Activated CD4-positive, alpha-beta T cell treated with anti-CD3 and anti-CD28 coated beads, Interleukin-2, amount 50 U/mL, for 48 hours (primary cell): ENCODE measurements around the gene PGLYRP2.
A peak's percentile ranks its signal among the peaks of the same experiment; 100 is the strongest.
"Not testable (repeated sequence)": the region's sequence is repeated elsewhere in the genome, so short reads cannot be mapped to it uniquely, and the experiment has no call there.

ENCODE experiments used
- DNase-seq, 2 experiments: peaks; one replicate each; pipeline ENCODE4 v3.0.0-alpha.2; 2020

PGLYRP2 gene, protein sequence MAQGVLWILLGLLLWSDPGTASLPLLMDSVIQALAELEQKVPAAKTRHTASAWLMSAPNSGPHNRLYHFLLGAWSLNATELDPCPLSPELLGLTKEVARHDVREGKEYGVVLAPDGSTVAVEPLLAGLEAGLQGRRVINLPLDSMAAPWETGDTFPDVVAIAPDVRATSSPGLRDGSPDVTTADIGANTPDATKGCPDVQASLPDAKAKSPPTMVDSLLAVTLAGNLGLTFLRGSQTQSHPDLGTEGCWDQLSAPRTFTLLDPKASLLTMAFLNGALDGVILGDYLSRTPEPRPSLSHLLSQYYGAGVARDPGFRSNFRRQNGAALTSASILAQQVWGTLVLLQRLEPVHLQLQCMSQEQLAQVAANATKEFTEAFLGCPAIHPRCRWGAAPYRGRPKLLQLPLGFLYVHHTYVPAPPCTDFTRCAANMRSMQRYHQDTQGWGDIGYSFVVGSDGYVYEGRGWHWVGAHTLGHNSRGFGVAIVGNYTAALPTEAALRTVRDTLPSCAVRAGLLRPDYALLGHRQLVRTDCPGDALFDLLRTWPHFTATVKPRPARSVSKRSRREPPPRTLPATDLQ

DNA sequence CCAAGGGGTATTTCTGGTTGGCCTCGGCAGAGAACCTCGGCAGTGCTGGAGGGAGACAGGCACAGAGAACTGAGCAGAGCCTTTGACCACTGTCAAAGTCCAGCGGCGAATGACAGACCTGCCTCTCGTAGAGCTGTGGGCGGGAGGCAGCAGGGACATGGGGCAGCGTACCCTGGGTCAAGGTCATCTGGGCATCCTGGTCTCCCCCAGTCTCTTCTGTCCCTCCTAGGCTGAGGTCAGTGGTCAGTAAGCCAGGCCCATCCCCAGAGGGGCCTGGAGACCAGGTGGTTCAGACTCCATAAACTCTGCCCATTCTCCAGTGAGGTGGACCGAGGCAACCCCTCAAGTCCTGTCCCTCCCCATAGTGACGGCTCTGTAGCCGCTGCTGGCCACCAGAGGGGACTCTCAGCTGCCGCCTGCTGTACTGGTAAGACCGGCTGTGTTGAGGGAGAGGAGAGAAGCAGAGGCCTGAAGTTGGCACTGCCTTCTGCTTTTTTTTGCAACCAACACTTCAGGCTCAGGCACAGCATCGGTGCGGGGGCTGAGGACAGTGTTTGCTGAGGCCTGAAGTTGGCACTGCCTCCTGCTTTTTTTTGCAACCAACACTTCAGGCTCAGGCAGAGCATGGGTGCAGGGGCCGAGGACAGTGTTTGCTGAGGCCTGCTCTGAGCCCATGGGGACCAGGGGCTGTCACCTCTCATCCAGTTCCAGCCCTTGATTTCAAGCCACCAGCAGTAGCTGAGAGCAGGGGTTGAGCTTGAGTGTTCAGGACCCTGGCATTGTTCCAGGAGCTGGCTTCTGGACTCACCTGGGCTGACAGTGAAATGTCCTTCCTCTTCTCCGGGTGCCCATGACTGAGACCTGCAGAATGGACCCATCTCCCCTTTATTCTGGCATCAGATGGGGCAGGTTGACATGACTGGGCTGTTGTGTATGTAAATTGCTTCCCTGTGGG, at the start of gene PGLYRP2:
TSS of gene PGLYRP2 (minus strand) at position 111 of the 955 bp plus-strand sequence. CDS start 130 bp downstream, outside the sequence.
- DNase-seq = no peak

DNA sequence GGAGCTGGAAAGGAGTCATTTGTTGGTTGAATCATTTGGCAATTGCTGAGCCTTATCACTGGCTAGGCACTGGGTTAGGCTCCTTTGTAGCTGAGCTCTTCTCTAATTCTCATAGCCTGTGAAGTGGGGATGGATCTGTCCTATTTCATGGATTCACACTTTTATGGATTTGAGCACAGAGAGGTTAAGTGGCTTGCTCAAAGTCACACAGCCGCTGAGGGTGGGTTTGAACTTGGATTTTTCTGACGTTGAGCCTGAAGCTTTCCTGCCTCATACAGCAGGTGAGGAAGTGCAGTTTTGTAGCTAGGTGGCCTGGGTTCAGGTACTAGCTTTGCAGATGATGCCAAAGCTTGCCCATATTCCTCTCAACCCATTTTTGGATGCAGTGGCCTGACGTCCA, 48.4 kb upstream of the PGLYRP2 start:
- no peak for DNase-seq

DNA sequence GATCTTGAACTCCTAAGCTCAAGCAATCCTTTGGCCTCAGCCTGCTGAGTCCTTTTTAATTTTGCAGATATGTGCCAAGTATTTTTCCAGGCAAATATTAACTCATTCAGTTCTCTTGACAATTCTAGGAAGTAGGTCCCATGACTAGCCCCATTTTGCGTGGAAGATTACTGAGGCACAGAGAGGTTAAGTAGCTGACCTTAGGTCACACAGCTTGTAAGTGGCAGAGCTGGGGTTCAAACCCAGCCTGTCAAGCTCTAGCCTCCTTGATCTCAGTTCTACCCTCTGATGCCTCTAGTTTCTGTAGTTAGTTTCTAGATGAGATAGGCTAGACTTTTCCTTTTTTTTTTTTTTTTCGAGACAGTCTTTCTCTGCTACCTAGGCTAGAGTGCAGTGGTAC, 47.1 kb upstream of the PGLYRP2 start:
- DNase-seq = no peak

DNA sequence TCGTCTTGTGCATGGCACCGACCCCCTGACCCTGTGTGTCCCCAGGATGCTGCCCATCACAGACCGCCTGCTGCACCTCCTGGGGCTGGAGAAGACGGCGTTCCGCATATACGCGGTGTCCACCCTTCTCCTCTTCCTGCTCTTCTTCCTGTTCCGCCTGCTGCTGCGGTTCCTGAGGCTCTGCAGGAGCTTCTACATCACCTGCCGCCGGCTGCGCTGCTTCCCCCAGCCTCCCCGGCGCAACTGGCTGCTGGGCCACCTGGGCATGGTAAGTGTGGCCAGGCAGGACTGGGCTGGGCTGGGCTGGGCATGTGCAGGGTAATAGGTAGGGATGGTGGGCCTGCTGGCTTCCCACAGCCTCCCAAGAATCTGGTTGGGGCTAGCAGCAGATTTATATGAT, 46.0 kb upstream of the PGLYRP2 start:
- no peak for DNase-seq

DNA sequence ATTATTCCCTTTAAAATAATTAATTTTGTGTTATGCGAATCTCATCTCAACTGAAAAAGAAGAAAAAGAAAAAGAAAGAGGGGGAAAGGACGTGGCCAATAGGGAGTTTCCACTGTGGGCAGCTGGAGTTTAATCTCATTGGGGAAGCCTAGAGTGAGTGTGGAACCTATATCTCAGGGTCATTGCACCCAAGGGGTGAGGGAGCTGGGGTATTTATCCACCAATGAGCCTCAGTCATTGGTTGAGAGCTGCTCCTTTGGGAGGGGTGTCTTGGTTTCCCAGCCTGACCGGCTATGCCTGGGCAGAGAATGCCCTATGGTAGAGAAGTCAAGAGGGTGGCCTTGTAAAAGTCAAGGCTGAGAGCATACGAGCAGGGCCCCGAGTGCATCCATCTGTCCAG, 45.5 kb upstream of the PGLYRP2 start:
- DNase-seq = no peak

DNA sequence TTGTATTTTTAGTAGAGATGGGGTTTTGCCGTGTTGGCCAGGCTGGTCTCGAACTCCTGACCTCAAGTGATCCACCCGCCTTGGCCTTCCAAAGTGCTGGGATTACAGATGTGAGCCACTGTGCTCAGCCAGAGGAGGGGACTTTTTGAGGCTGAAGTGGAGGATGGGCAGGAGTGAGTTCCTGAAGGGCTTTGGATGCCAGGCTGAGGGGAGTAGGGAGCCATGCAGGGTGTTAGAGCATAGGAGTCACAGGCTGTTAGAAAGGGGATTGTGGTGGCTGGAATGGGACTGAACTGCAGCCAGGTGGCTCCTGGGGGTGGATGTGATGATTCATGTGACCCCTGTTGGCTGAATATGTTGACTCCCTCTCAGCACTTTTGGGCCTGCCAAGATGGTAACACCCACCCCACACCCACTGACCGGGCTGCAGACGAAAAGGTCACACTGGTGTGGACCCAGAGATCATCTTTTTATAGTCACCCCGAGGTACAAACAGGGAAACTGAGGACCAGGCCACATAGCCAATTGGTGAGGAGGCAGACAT, 40.2 kb upstream of the PGLYRP2 start:
- DNase-seq = no peak

DNA sequence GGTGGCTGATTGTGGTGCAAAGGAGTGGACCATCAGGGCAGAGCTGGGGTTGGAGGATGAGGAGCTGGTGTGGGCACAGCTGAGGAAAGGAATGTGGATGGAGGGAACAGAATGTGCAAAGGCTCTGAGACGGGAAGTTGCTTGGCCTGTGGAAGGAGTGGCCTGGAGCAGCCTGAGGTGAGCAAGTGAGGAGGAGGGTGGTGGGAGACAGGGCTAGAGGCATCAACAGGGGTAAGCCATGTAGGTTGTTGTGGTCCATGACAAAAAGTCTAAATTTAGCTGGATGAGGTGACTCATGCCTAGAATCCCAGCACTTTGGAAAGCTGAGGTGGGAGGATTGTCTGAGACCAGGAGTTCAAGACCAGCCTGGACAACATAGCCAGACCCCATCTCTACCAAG, 38.5 kb upstream of the PGLYRP2 start:
- DNase-seq = no peak

DNA sequence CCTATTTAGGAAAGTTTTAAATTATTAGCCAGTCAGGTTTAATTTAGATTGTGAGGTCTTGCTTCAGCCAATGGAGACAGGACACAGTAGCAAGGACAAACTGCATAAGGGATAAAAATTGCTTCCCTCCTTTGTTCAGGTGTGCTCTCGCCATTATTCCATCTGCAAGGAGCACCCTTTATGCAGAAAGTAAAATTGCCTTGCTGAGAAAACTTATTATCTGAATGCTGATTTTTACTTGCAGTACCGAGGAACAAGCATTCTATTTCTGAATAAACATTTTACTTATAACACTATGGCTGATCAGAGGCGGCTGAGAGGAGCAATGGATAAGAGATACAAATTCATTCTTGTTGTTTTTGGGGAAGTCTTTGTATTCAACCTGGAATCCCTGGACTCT, 37.1 kb upstream of the PGLYRP2 start:
- no peak for DNase-seq

DNA sequence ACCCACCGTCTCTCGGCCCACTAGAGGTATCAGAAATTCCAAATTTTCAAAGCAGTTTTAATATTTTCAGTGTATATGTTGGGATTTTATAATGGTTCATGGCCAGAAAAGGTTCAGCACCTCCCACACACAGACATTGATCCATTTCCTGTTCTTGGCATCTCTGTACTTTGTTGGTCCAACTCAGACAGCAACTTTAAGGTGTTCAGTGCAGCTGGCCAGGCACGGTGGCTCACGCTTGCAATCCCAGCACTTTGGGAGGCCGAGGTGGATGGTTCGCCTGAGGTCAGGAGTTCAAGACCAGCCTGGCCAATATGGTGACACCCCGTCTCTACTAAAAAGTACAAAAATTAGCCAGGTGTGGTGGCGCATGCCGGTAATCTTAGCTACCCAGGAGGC, 35.9 kb upstream of the PGLYRP2 start:
- DNase-seq = not testable (repeated sequence)

DNA sequence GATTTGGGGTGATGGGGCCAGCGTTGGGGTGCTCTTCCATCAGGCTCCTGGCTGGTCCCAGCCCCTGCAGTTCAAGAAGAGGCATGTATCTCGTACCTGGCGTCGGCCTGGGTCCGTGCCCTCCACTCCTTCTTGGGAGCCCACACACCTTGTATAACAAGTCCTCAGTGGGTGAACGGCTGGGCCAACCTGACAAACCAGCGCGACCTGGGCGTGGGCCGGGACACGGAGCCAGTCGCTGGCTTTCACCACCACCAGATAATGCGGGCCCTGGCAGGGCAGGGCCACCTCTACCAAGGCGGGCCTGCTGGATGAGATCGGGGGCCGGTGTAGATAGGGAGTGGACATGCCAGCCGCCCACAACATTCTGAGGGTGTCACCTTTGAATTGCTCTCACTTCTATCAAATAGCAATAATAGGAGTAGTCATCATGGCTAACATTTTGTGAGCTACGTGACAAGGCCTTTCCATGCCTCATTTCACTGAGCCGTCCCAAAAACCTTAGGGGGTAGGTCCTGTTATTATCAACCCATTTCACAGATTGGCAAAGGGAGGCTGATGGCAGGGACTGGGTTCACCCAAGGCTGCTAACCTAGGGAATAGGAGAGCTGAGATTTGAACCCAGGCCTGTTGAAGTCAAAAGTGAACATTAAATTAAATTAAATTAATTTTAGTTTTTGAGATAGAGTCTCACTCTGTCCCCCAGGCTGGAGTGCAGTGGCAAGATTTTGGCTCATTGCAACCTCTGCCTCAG, 32.5 kb upstream of the PGLYRP2 start:
- no peak for DNase-seq

DNA sequence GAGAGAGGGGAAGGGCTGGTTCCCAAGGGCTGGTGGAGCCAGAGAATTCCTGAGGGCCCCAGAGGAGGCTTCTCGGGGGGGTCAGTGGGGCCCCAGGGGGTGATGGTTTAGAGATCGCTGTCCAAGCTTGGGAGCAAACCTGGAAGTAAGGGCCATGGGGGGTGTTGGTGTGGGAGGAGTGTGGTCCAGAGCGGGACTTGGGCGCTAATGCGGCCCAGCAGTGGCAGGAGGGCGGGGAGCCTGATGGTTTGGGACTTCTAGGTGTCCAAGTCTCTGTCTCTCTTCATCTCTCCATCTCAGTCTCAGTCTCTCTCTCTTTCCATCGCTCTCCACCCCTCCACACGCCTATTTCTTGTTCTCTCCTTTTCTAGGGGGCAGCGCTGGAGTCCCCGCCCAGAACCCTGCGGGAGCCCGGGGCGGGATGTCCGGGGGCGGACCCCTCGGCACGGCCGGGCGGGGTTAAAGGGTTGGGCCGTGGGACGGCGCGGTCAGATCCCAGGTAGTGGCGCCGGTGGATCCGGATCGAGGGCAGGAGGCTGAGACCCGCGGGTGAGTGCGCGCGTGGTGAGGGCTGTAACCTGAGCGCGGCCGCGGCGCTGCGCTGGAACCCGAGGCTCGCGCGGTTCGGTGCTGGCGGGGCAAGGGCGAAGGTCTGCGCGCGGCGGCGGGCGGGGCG, 28.9 kb upstream of the PGLYRP2 start, which contains the start of gene CYP4F22:
TSS of gene CYP4F22 (plus strand) at position 491 of the 676 bp plus-strand sequence. CDS start 16,812 bp downstream, outside the sequence.
- peak; percentile 23 to 28 for DNase-seq

DNA sequence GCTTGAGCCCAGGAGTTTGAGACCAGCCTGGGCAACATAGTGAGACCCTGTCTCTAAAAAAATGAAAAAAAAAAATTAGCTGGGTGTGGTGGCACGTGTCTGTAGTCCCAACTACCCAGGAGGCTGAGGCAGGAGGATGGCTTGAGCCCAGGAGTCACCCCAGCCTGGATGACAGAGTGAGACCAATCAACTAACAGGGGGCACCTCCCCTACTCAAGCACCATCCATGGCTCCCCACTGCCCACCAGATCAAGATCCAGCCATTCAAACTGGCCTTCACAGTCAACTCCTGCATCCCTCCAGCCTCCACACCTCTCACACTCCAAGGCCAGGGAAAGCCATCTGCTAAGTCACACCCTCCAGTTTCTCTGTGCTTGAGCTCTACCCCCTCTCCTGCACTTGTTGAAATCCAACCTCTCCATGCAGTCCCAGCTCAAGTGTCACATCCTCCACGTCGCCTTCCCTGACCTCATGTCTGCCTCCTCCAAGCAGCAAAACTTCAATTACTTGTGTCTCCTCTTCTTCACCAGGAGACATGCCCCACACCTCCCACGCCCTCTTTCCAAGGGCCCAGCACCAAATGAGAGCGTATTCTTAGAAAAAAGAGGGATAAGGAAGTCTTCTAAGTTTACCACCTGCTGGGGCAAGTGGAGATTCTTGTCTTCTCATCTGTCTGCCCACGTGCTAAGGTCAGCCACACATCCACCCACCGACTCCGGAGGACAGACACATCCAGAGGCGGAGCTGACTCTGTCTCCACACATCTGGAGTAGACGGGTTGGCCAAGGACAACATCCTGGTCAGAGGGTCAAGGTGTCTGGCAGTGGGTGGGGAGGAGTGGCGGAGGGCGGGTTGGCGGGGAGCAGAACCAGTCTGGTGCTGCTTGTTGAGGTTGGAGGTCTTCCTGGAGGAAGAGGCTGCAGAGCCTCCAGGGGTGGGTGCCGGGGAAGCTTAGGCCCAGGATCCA, 28.1 kb upstream of the PGLYRP2 start:
- DNase-seq = no peak

DNA sequence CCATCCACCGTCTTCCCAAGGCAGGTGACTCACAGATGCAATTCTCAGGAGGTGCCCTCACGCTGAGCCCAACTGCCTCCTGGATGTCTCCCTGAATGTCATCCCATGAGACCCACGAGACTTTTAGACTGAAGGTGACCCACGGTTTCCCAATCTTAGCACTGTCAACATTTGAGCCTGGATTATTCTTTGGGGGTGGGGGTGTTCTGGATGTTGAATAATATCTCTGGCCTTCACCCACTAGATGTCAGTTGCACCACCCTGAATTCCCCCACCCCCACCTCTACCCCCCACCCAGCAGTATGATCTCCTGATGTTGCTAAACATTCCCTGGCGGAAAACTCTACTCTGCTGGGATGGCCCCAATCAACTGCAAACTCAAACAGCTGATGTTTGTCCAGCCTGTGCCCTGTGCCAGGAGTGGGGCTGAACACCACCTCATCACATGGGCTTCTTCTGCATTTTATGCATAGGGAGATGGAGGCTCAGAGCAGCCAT, 26.8 kb upstream of the PGLYRP2 start:
- no peak for DNase-seq

DNA sequence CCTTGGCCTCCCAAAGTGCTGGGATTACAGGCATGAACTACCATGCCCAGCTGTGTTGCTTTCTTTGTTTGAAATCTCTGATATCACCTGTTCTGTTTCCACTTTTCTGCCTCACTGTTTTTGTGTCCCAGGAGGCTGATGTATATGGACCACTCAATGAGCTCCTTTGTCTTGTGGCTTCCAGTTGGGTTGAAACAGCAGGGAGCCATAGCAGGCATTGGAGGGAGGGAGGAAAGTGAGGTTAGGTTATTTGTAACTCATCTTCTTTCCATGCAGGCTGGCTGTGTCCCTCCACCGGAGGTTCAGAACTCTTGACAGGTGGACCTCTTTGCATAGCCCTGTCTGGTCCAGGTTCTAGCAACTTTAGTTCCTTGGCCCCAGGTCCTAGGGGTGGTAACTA, 23.0 kb upstream of the PGLYRP2 start:
- no peak for DNase-seq

DNA sequence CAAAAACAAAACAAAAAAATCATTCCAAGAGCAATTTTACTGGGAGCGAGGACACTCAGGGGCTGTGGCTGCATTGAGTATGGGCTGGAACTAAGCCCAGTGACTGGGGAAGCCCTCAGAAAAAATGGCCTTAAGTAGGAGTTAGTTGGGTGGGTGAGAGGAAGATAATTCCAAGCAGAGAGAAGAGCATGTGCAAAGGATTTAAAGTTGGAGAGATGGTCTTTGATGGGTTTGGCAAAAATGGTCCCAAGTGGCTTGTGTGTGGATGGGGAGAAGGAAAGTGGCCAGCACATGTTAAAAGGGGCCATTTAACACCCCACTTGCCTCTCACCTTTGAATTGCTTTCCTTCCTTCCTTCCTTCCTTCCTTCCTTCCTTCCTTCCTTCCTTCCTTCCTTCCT, 22.3 kb upstream of the PGLYRP2 start:
- DNase-seq = no peak

DNA sequence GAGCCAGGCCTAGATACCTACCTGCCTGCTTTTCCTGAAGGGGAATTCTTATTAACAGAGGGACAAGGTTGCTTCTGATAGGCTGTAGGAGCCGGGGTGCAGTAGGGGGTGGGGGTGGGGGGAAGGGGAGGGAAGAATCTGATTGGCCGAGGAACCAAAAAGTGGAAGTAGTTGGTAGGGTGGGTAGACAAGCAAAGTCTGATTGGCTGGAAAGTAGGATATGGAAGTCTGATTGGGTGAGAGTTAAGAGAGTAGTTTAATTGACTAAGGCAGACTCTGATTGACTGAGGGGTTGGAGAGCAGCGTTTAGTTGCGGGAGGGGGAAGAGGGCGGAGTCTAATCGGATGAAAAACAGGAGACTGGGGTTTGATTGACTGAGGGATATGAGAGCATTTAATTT, 19.6 kb upstream of the PGLYRP2 start:
- DNase-seq = no peak

DNA sequence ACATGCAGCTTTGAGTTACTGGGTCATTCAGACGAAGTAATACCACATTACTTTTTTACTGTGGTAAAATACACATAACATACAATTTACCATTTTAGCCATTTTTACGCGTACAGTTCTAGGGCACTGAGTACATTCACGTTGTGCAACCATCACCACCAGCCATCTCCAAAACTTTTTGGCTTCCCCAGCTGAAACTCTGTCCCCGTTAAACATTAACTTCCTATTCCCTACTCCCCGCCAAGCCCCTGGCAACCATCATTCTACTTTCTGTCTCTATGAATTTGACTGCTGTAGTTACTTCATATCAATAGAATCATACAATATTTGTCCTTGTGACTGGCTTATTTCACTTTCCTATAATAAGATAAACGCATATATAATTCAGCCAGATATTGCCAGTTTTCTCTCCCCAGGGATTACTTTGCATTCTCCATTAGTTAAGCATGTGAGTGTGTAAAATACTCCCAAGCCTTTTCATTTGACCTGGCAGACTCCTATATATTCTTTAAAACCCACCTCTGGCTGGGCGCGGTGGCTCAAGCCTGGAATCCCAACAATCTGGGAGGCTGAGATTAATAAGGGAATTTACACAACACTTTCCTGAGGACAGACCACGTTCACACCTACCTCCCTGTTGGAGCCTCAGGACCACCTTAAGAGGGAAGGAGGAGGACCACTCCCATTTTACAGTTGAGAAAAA, 19.0 kb upstream of the PGLYRP2 start:
- no peak for DNase-seq

DNA sequence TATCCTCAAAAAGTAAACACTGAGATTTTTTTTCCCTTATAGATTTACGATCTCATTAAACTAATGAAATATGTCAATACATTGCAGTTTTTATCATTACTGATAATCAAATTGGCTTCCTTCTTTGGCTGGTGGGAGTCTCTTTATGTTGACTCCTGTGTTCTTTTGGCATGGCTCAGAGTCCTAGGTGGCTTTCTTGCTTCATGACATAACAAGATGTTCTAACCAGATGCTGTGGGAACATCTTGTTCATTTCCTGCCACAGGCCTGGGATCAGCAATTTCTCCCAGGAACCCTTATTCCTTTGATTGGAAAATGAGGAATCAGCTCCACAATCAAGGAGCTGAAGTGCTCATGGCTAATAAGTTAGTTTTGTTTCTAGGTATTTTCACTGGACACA, 15.8 kb upstream of the PGLYRP2 start:
- no peak for DNase-seq

DNA sequence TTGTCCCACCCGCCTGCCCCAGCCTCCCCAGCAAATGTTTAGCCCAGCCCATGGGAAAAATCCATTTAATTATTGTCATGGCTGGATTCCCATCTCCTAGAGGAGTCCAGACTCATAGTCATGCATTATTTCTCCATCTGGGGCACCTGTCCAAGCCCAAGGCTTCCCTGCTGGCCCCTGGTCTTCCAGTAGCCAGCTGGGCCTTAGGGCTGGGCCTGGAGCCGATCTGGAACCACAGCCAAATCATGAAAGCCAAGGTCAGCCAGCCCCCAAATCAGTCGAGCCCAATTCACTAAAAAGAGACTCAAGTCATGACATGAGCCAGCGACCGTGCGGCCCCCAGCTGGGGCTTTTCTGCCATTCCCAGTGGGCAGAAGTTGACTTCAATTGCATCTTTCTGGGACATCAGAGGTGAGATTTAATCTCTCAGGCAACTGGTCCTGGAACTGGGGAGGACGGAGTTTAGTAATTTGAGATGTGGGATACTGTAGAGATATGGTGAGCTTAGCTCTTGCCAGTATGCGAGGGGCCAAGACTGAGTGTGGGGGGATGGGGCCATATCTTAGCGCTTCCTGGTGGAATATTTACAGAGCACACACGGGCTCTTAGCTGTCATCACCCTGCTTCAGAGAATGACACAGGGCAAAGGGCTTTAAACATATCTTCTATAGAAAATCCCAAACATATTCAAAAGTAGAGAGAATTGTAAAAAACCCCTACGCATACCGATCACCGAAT, 9.4 kb upstream of the PGLYRP2 start:
- DNase-seq = no peak
